Karpas-422 (cell line): ENCODE data around the gene PIK3C3. TPM values are rescaled to one million over a fixed set of nuclear protein-coding genes. Genes with fewer than 3 reads are reported as not detected.
"Not testable (repeated sequence)": the region's sequence is repeated elsewhere in the genome, so short reads cannot be mapped to it uniquely, and the experiment has no call there.

ENCODE experiments used
- DNase-seq: peaks from one replicate; pipeline ENCODE4 v3.0.0-alpha.2; 2015
- H2AFZ ChIP-seq: fragments of 200-600 bp; sonication (generic); 2 replicates; pipeline ENCODE4 v1.6.1; 2014; ENCODE audit warnings: antibody characterized with exemption, low read length, mixed read lengths
- H3K27ac ChIP-seq: fragments of 200-600 bp; sonication (generic); 2 replicates; pipeline ENCODE4 v1.5.1; 2014; ENCODE audit warnings: mild to moderate bottlenecking, low read length, moderate library complexity
- H3K27me3 ChIP-seq: fragments of 200-600 bp; sonication (generic); 2 replicates; pipeline ENCODE4 v1.6.1; 2014; ENCODE audit warnings: low read length, mixed read lengths
- H3K36me3 ChIP-seq: fragments of 200-600 bp; sonication (generic); 2 replicates; pipeline ENCODE4 v1.6.1; 2014; ENCODE audit warnings: low read length, mixed read lengths; ENCODE audit not compliant: insufficient read depth
- H3K4me1 ChIP-seq: fragments of 200-600 bp; sonication (generic); 2 replicates; pipeline ENCODE4 v1.6.1; 2014; ENCODE audit warnings: mild to moderate bottlenecking, low read length, mixed read lengths
- H3K4me2 ChIP-seq: fragments of 200-600 bp; sonication (generic); 2 replicates; pipeline ENCODE4 v1.6.1; 2014; ENCODE audit warnings: low read length, low read depth, mild to moderate bottlenecking; ENCODE audit not compliant: poor library complexity, severe bottlenecking
- H3K4me3 ChIP-seq: fragments of 200-600 bp; sonication (generic); 2 replicates; pipeline ENCODE4 v1.5.1; 2014; ENCODE audit warnings: mild to moderate bottlenecking, antibody characterized with exemption, low read length, mixed read lengths
- H3K79me2 ChIP-seq: fragments of 200-600 bp; sonication (generic); 2 replicates; pipeline ENCODE4 v1.6.1; 2014; ENCODE audit warnings: mild to moderate bottlenecking, low read length, mixed read lengths
- H3K9ac ChIP-seq: fragments of 200-600 bp; sonication (generic); 2 replicates; pipeline ENCODE4 v1.6.0; 2014; ENCODE audit warnings: low read length
- H3K9me2 ChIP-seq: fragments of 200-600 bp; sonication (generic), shearing (Covaris generic); replicated peaks from 2 replicates; pipeline ENCODE4 v1.6.0; 2014; ENCODE audit warnings: mild to moderate bottlenecking, low read length, moderate library complexity; ENCODE audit not compliant: insufficient read depth
- H3K9me3 ChIP-seq: fragments of 300-700, 200-600 bp; sonication (generic); 2 replicates; pipeline ENCODE4 v1.6.1; 2014; ENCODE audit warnings: low read length, mixed read lengths
- H4K20me1 ChIP-seq: fragments of 200-600 bp; sonication (generic); 2 replicates; pipeline ENCODE4 v1.6.1; 2014; ENCODE audit warnings: mild to moderate bottlenecking, antibody characterized with exemption, low read length, low read depth; ENCODE audit not compliant: insufficient read depth
- total RNA-seq: library from RNA; depleted of rRNA; stranded (reverse); fragments of >200 nt; shearing (Covaris generic); gene quantifications from 2 replicates; pipeline ENCODE4 v1.2.3, GENCODE V29; 2014; ENCODE audit warnings: low replicate concordance

The PIK3C3 gene
- total RNA-seq, 1 experiment from 2014 or later: 61.1 TPM

DNA sequence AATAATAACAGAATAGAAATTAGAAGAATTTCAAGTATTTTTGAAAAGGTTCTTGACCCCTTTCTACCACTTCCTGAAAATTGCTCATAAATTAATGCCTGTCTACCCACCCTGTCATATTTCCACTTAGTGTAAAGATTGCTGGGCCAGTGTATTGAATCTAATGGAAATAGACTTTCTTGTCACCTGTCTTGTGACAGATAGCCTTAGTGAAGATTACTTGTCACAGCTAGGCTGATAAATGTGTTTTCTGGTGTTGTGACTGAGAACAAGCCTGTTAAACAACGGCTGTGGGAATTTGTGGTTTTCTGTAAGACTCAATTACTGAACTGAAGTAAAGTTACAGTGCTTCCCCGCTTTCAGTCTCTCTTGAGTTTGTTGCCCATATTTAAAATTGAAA lies 37.0 kb downstream of the PIK3C3 start:
- Histone ChIP-seq H3K27me3 (no peaks in the 10 kb centered on the region), H3K27ac (no peak overlapping the region), H2AFZ (no peak overlapping the region), H3K9me3 (no peaks in the 10 kb centered on the region), H3K4me1 (no peaks in the 10 kb centered on the region), H3K4me3 (no peak overlapping the region), H3K79me2 (peaks cover 14% of the 10 kb centered on the region), H3K9ac (no peak overlapping the region), H3K4me2 (no peak overlapping the region), H3K9me2 (no peaks in the 10 kb centered on the region), H3K36me3 (peaks cover 35% of the 10 kb centered on the region), H4K20me1 (no peaks in the 10 kb centered on the region)
- no peak for DNase-seq

DNA sequence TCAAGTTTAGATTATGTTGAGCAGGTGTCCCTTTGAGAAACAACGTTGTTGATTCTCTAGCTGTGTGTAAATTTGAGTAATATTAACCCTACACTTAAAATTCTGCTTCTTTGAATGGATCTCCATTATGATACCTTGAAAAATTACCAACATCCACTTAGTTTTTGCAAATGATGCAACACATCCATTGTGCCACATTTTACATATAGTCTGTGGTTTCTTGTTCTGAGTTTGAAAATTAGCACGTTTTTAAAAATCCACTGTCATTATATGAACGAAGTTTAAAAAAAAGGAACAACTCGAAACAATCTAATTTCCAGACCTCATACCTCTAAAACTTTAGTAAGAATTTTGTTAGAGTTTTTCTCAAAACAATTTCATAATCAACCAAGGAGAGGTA lies 37.7 kb downstream of the PIK3C3 start:
- no peak overlapping the region for H3K4me3 ChIP-seq
- DNase-seq: no peak
- H3K9me2 ChIP-seq: no peaks in the 10 kb centered on the region
- no peaks in the 10 kb centered on the region for H3K27me3 ChIP-seq
- H3K36me3 ChIP-seq: peaks cover 40% of the 10 kb centered on the region
- H4K20me1 ChIP-seq: no peaks in the 10 kb centered on the region
- no peak overlapping the region for H3K27ac ChIP-seq
- no peaks in the 10 kb centered on the region for H3K9me3 ChIP-seq
- no peak overlapping the region for H2AFZ ChIP-seq
- H3K4me1 ChIP-seq: no peaks in the 10 kb centered on the region
- H3K79me2 ChIP-seq: peaks cover 11% of the 10 kb centered on the region
- H3K4me2 ChIP-seq: no peak overlapping the region
- no peak overlapping the region for H3K9ac ChIP-seq

DNA sequence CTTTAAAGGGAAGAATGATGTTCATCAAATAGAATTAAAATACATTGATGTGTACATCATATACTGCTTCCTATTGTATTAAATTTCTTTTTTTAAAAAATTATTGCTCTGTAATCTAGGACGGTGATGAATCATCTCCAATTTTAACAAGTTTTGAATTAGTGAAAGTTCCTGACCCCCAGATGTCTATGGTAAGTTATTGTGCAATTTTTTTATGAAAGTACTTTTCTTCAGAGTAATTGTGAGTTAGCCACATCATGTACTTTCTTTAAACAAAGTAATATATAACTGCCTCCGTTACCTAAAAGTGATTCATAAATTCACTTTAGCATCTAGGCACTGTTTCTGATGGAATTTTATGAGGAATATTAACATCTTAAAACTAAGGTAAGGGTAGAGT lies 38.1 kb downstream of the PIK3C3 start:
- no peak for DNase-seq
- Histone ChIP-seq H3K9ac (no peak overlapping the region), H3K36me3 (peaks cover 45% of the 10 kb centered on the region), H2AFZ (no peak overlapping the region), H3K4me3 (no peak overlapping the region), H3K4me1 (no peaks in the 10 kb centered on the region), H3K27ac (no peak overlapping the region), H3K9me3 (no peaks in the 10 kb centered on the region), H3K27me3 (no peaks in the 10 kb centered on the region), H3K9me2 (no peaks in the 10 kb centered on the region), H3K4me2 (no peak overlapping the region), H4K20me1 (no peaks in the 10 kb centered on the region), H3K79me2 (peaks cover 9% of the 10 kb centered on the region)

DNA sequence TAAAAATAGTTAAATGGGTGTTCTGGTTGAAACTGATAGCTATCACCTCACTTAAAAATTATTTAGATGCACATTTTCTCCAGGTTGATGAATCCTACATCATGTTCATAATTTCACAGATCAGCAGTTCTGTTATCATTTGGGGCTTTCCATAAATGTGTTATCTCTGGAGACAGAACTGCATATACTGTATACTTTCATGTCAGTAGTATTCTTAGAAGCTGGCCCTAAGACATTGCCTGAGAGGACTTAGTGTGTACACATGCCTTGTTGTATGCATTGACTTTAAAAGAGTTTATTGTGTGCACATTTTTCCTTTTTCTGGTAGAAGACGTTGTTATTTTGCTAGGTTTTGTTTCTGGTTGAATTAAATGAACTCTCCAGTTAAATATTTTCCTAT lies 41.0 kb downstream of the PIK3C3 start:
- Histone ChIP-seq H4K20me1 (no peaks in the 10 kb centered on the region), H3K27ac (no peak overlapping the region), H3K9ac (no peak overlapping the region), H3K4me1 (no peaks in the 10 kb centered on the region), H2AFZ (no peak overlapping the region), H3K9me2 (no peaks in the 10 kb centered on the region), H3K36me3 (peaks cover 69% of the 10 kb centered on the region), H3K27me3 (no peaks in the 10 kb centered on the region), H3K79me2 (peaks cover 4% of the 10 kb centered on the region), H3K4me2 (no peak overlapping the region), H3K4me3 (no peak overlapping the region), H3K9me3 (no peaks in the 10 kb centered on the region)
- no peak for DNase-seq

GRCh38 chr18:41999751-42000150 lies 44.7 kb downstream of the PIK3C3 start:
- H3K9ac ChIP-seq: no peak overlapping the region
- H3K27me3 ChIP-seq: no peaks in the 10 kb centered on the region
- no peak overlapping the region for H3K4me2 ChIP-seq
- H3K4me3 ChIP-seq: no peak overlapping the region
- H4K20me1 ChIP-seq: no peaks in the 10 kb centered on the region
- H3K9me3 ChIP-seq: no peaks in the 10 kb centered on the region
- H3K36me3 ChIP-seq: peaks cover 62% of the 10 kb centered on the region
- H2AFZ ChIP-seq: no peak overlapping the region
- H3K79me2 ChIP-seq: no peaks in the 10 kb centered on the region; the same call in 1 of the 2 replicates
- no peak overlapping the region for H3K27ac ChIP-seq
- no peaks in the 10 kb centered on the region for H3K9me2 ChIP-seq
- no peaks in the 10 kb centered on the region for H3K4me1 ChIP-seq
- no peak for DNase-seq

DNA sequence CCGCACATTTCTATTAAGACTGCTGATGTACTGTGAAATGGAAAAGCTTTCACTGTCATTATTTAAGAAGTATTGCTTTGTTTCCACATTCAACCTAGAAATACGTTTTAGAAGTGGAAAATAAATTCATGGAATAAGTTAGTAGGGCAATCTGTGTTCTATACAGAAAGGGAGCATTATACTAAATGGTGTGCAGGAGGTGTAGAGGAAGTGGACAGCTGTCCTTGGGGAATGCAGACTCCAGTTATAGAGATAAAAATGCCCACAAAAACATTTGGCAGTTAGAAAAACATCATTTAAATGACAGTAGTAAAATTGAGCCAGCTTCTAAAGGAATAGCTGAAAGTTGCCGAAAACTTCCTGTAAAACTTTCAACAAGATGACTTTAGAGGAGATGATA lies 46.8 kb downstream of the PIK3C3 start:
- H2AFZ ChIP-seq: no peak overlapping the region
- no peak overlapping the region for H3K4me2 ChIP-seq
- H3K9me3 ChIP-seq: no peaks in the 10 kb centered on the region
- H3K4me3 ChIP-seq: no peak overlapping the region
- H3K79me2 ChIP-seq: peaks cover 8% of the 10 kb centered on the region
- H3K36me3 ChIP-seq: peaks cover 64% of the 10 kb centered on the region
- H3K27ac ChIP-seq: no peak overlapping the region
- DNase-seq: no peak
- no peaks in the 10 kb centered on the region for H4K20me1 ChIP-seq
- no peak overlapping the region for H3K9ac ChIP-seq
- no peaks in the 10 kb centered on the region for H3K27me3 ChIP-seq
- no peaks in the 10 kb centered on the region for H3K4me1 ChIP-seq
- no peaks in the 10 kb centered on the region for H3K9me2 ChIP-seq

GRCh38 chr18:42004653-42005052 lies 49.6 kb downstream of the PIK3C3 start:
- H3K36me3 ChIP-seq: peaks cover 49% of the 10 kb centered on the region
- no peak overlapping the region for H2AFZ ChIP-seq
- H3K27me3 ChIP-seq: no peaks in the 10 kb centered on the region
- no peak overlapping the region for H3K9ac ChIP-seq
- no peak overlapping the region for H3K4me2 ChIP-seq
- H3K9me3 ChIP-seq: no peaks in the 10 kb centered on the region
- no peak overlapping the region for H3K4me3 ChIP-seq
- no peak for DNase-seq
- no peak overlapping the region for H3K27ac ChIP-seq
- no peaks in the 10 kb centered on the region for H4K20me1 ChIP-seq
- H3K79me2 ChIP-seq: peaks cover 14% of the 10 kb centered on the region
- H3K9me2 ChIP-seq: no peaks in the 10 kb centered on the region
- no peaks in the 10 kb centered on the region for H3K4me1 ChIP-seq

- Histone ChIP-seq H2AFZ (no peak overlapping the region), H3K4me2 (no peak overlapping the region), H3K4me1 (no peaks in the 10 kb centered on the region), H3K9ac (no peak overlapping the region), H4K20me1 (no peaks in the 10 kb centered on the region), H3K9me3 (no peaks in the 10 kb centered on the region), H3K27ac (no peak overlapping the region), H3K4me3 (no peak overlapping the region), H3K36me3 (peaks cover 39% of the 10 kb centered on the region), H3K79me2 (peaks cover 19% of the 10 kb centered on the region), H3K27me3 (no peaks in the 10 kb centered on the region), H3K9me2 (no peaks in the 10 kb centered on the region)
- DNase-seq: no peak
Observed at GRCh38 chr18:42005782-42006181, 50.7 kb downstream of the PIK3C3 start.

DNA sequence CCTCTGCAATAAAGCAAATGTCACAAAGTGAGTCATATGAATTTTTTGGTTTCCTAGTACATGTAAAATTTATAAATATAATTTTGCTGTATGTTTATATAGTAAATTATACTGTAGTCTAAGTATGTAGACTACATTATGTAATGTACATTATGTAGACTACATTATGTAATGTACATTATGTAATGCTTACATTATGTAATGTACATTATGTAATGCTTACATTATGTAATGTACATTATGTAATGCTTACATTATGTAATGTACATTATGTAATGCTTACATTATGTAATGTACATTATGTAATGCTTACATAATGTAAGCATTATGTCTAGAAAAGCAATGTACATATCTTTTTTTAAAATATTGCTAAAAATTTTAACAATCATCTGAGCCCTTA lies 54.4 kb downstream of the PIK3C3 start:
- peaks cover 22% of the 10 kb centered on the region for H3K79me2 ChIP-seq
- not testable (repeated sequence) for H3K9me3 ChIP-seq, H3K27me3 ChIP-seq, DNase-seq, H3K9me2 ChIP-seq, H2AFZ ChIP-seq, H3K4me2 ChIP-seq, H4K20me1 ChIP-seq, H3K27ac ChIP-seq, H3K4me3 ChIP-seq, H3K9ac ChIP-seq, H3K4me1 ChIP-seq
- H3K36me3 ChIP-seq: peaks cover 29% of the 10 kb centered on the region
